ENCODE results near the gene SORCS2. TPM values are rescaled to one million over a fixed set of nuclear protein-coding genes. Genes with fewer than 3 reads are reported as not detected.

Gene SORCS2
- total RNA-seq, 2 donors from 2014 or later = 0.68 to 0.92 TPM

DNA sequence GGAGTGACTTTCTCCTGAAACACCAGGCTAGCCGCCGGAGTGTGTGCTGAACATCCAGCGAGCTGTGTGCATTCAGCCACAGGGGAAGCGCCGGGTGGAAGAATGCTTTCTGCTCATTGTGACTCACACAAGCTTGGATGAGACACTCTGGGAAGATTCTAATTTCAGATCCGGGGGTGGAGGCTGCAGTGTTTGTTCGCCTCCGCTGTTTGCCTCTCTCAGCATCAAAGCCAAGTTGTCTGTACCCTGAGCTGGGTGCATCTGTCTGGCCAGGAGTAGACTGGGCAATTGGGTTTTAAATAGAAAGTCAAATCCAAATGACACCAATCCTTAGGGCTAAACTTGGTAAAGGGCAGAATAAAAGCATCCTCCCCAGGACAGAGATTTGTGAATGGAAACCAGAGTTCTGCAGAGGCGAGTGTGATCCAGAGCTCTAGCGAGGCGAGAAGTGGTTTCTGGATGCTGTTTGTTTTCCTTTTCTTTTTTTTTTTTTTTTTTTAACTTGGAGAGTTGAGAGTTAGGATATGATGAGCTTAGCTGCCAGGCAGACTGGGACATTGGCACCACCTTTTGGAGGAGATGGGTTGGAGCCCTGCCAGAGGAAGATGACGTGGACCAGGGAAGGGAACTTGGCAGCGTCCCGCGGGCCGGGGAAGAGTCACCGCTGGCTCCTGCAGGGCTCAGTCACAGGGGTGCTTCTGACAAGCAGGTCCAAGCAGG is 438.4 kb downstream of the SORCS2 start:
- no peak overlapping the region for H3K4me3 ChIP-seq
- no peak overlapping the region for H3K27ac ChIP-seq
- H3K9me3 ChIP-seq = no peaks in the 10 kb centered on the region
- ATAC-seq (ENCODE audit: insufficient number of reproducible peaks, low FRiP score, low read depth) (no peak), DNase-seq (ENCODE audit: low spot score) (peak; percentile 33)
- peaks cover 5 to 29% of the 10 kb centered on the region in 2 donors for H3K4me1 ChIP-seq (ENCODE audit: control insufficient read depth in 1 of 2, low read depth in 2 of 2)
- TF ChIP-seq, protein P1, sequence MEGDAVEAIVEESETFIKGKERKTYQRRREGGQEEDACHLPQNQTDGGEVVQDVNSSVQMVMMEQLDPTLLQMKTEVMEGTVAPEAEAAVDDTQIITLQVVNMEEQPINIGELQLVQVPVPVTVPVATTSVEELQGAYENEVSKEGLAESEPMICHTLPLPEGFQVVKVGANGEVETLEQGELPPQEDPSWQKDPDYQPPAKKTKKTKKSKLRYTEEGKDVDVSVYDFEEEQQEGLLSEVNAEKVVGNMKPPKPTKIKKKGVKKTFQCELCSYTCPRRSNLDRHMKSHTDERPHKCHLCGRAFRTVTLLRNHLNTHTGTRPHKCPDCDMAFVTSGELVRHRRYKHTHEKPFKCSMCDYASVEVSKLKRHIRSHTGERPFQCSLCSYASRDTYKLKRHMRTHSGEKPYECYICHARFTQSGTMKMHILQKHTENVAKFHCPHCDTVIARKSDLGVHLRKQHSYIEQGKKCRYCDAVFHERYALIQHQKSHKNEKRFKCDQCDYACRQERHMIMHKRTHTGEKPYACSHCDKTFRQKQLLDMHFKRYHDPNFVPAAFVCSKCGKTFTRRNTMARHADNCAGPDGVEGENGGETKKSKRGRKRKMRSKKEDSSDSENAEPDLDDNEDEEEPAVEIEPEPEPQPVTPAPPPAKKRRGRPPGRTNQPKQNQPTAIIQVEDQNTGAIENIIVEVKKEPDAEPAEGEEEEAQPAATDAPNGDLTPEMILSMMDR (IDR thresholded peaks at IDR 0.05) = no peak
- H3K27me3 ChIP-seq (replicated peaks; ENCODE audit: insufficient read depth) = no peaks in the 10 kb centered on the region
- no peaks in the 10 kb centered on the region for H3K36me3 ChIP-seq

DNA sequence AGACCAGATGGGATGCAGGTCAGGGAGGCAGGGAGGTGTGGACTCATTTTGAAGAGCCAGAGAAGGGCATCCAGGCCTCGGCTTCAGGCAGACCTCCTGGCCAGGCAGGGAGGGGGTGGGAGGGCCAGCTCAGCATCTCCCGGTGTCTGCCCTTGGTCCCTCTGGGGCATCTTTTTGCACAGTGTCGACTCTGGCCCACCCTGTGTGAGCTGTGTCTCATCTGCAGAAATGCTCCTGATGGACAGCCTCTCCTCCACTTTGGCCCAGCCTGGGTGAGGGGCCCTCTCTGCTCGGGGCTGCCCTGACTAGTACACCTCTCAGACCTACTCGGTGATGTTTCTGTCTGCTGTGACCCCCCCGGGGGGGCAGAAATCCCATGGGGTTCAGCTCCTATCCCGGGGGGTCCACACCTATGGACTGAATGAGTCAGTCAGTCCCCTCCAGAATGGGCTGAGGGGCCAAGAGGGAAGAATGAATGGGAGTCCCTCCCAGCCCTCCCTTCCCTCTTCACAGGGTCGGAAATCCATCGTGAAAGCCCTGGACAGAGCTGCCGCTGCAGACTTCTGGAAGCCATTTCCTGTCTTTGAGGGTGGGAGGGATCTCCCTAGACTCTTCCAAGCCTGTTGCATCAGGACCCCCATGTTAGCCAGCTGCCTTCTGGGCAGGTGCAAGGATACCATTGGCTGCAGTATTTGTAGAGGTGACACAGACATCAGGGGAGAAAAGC is 439.1 kb downstream of the SORCS2 start:
- TF ChIP-seq, protein P1 (IDR thresholded peaks at IDR 0.05) = no peak
- Histone ChIP-seq H3K27ac (no peak overlapping the region), H3K9me3 (no peaks in the 10 kb centered on the region), H3K4me3 (no peak overlapping the region), H3K4me1 (ENCODE audit: control insufficient read depth in 1 of 2, low read depth in 2 of 2) (peaks cover 5 to 29% of the 10 kb centered on the region in 2 donors), H3K36me3 (no peaks in the 10 kb centered on the region), H3K27me3 (replicated peaks; ENCODE audit: insufficient read depth) (no peaks in the 10 kb centered on the region)
- DNase-seq (ENCODE audit: low spot score) (no peak), ATAC-seq (ENCODE audit: insufficient number of reproducible peaks, low FRiP score, low read depth) (no peak)

GRCh38 chr4:7632341-7632740 is 440.0 kb downstream of the SORCS2 start:
- Histone ChIP-seq H3K4me1 (ENCODE audit: control insufficient read depth in 1 of 2, low read depth in 2 of 2) (peaks cover 5 to 29% of the 10 kb centered on the region in 2 donors), H3K9me3 (no peaks in the 10 kb centered on the region), H3K4me3 (no peak overlapping the region), H3K36me3 (no peaks in the 10 kb centered on the region), H3K27ac (no peak overlapping the region), H3K27me3 (replicated peaks; ENCODE audit: insufficient read depth) (no peaks in the 10 kb centered on the region)
- DNase-seq (ENCODE audit: low spot score) = no peak
- no peak for ATAC-seq (ENCODE audit: insufficient number of reproducible peaks, low FRiP score, low read depth)
- TF ChIP-seq, protein P1 (IDR thresholded peaks at IDR 0.05) = no peak

GRCh38 chr4:7632971-7633370 is 440.6 kb downstream of the SORCS2 start:
- Histone ChIP-seq H3K27me3 (replicated peaks; ENCODE audit: insufficient read depth) (no peaks in the 10 kb centered on the region), H3K36me3 (no peaks in the 10 kb centered on the region), H3K4me3 (no peak overlapping the region), H3K9me3 (no peaks in the 10 kb centered on the region), H3K27ac (no peak overlapping the region), H3K4me1 (ENCODE audit: control insufficient read depth in 1 of 2, low read depth in 2 of 2) (peaks cover 5 to 29% of the 10 kb centered on the region in 2 donors)
- DNase-seq (ENCODE audit: low spot score) (no peak), ATAC-seq (ENCODE audit: insufficient number of reproducible peaks, low FRiP score, low read depth) (no peak)
- TF ChIP-seq, protein P1 (IDR thresholded peaks at IDR 0.05) = no peak

DNA sequence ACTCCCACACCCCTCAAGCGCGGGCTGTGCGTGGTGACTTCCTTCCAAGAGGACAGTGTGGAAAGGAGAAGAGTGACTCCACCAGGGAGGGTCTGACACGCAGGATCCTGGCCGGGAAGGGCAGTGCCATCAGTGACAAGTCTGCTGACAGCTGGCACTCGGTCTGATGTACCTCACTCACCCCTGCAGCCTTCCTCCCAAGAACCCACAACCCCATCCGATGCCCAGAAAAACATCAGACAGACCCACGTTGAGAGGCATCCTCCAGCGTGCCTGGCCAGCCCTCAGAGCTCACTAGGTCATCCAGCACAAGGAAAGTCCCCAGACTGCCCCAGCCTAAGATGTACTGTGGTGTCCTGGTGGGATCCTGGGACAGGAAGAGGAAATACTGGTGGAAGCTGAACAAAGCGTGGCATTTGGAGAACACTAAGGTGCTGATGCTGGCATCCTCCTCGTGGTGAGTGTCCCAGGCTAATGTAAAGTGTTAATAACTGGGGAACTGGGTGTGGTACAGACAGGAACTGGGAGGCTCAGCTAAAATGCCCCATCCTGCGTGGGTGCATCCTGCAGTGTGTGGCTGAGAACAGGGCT is 442.4 kb downstream of the SORCS2 start:
- Histone ChIP-seq H3K4me1 (ENCODE audit: control insufficient read depth in 1 of 2, low read depth in 2 of 2) (peaks cover 5 to 29% of the 10 kb centered on the region in 2 donors), H3K9me3 (no peaks in the 10 kb centered on the region), H3K36me3 (no peaks in the 10 kb centered on the region), H3K27ac (no peak overlapping the region), H3K27me3 (replicated peaks; ENCODE audit: insufficient read depth) (no peaks in the 10 kb centered on the region), H3K4me3 (no peak overlapping the region)
- TF ChIP-seq, protein P1 (IDR thresholded peaks at IDR 0.05) = no peak
- DNase-seq (ENCODE audit: low spot score) (no peak), ATAC-seq (ENCODE audit: insufficient number of reproducible peaks, low FRiP score, low read depth) (no peak)
